ENCODE results near the gene GPR87.

The GPR87 gene

GRCh38 chr3:151316267-151316991, at the start of gene GPR87:
Gene GPR87, minus strand, starts transcription at chr3:151316820. Its CDS starts 16,720 bp downstream, at chr3:151300100.
- DNase-seq, result peak; percentile 77

- no peak for DNase-seq
Observed at GRCh38 chr3:151362751-151363174, 46.1 kb upstream of the GPR87 start.

GRCh38 chr3:151357463-151357850, 40.8 kb upstream of the GPR87 start:
- DNase-seq, result no peak

DNA sequence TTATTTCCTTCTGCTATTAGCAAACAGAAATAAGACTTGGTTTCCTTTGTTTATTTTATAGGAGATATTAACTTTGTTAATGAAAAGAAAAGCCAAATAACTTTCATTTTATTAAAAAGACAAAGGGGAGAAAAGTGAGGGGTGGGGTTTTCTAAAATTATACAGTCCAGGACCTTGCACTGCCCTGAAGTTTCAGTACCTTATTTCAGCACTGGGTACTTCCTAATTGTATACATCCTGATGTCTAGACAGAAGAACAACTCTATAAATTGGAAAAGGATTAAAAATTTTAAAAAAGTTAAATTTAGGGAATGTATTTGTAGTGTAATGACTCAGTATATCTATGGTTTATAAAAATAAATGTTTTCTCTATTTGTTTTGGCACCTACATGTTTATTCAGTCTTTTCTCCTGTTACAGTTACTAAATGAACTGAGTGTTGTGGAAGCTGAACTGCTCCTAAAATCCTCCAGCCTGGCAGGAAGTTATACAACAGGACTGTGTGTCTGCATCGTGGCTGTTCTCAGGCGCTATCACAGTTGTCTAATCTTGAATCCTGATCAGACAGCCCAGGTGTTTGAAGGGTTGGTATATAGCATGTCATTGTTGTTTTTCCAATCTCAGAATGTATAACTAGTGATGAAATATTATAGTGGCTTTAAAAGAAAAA, 40.3 kb upstream of the GPR87 start:
- no peak for DNase-seq

DNA sequence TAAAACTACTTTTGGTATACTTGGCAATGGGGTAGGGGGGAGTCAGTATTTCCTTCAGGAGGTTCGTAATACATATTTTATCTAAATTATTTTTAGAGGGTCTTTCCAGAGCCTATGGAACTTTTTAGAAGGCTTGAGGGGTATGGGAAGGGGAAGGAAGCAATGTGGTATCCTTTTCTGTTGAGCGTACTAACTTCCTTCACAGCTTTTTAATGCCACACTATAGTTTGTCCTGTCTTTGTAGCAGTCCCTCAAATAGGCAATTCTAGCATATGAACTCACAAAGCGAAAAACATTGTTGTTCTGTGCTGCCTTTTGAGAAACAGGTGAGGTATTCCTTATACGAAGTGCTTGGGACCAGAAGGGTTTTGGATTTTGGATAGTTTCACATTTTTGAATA, 35.0 kb upstream of the GPR87 start:
- no peak for DNase-seq

DNA sequence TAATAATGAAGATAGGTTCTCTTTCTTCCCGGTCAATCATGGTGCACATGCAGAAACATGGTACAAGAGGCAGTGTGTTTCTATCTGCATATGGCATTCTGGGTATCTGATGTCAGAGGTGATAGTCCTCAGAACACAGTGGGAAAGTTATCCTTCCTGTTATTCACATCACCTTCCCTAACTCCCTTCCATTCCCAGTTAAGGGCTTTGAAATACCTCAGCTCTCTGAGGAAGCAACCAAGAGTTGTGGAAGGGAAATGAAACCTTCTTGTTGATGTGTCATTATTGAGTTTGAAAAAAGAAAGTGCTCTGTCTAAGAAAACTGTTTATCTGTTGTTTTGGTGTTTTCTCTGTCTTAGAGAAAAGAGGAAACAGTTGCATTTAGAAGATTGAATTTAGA, 34.6 kb upstream of the GPR87 start:
- no peak for DNase-seq

DNA sequence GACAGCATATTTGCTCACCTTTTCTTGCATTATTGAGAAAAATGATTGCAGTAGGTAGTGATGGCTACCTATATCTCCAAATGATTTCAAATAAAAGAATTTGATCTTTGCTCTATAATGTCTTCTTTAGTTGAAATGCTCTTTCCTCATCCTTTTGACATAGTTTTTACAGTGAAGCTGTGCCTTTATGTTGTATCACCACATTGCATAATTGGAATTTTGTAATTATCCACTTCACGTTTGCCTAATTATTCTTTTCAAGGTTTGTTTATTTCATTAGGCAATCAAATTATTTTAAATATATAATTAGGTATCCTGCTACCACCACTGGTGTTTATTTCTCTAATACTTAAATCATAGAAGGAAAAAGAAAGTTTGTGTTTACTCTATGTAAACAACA, 34.0 kb upstream of the GPR87 start:
- DNase-seq, result no peak

DNA sequence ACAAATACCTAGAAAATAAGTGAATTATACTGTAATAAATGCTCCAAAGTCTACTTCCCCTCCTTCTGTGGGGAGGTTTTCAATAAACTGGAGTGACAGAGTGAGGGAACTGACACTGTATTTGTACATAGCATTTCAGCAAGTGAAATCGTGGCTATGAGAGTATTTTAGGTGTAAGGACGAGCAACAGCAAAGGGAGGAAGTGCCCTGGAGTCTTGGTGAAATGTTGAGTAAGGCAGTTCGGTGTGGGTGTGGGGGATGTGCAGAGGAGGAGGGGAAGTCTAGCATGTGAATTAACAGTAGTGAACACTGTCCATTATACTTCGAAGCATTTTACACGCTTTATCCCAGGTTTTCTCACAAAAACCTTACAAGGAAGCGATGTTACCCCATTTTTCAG, 30.8 kb upstream of the GPR87 start:
- no peak for DNase-seq

- DNase-seq, result no peak
Observed at GRCh38 chr3:151346292-151346691, 29.7 kb upstream of the GPR87 start.

DNA sequence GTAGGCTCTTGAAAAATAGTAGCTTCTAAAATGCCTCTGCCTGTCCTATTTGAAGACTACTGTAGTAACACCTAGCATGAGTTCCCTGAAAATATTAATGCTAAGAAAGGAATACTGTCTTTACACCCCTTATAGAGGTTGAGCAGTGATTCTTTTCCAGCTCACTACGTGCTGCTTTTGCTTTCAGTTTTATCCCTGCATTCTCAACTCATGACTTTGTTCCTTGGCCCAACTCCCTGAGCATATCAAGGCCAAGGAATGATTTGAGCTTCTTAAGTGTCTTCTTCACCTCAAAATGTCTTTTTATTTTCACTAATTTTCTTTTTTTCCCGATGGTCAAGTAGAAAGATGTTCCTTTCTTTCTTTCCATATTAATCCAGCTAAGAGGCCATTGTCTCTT, 29.2 kb upstream of the GPR87 start:
- peak; percentile 32 for DNase-seq

GRCh38 chr3:151331696-151332095, 15.1 kb upstream of the GPR87 start:
- DNase-seq, result no peak

GRCh38 chr3:151330899-151331298, 14.3 kb upstream of the GPR87 start:
- no peak for DNase-seq

- DNase-seq, result no peak
Observed at GRCh38 chr3:151330379-151330778, 13.8 kb upstream of the GPR87 start.

GRCh38 chr3:151329363-151329762, 12.7 kb upstream of the GPR87 start, which contains the start of gene P2RY13:
Gene P2RY13, minus strand, starts transcription at chr3:151329549. Its CDS starts 21 bp downstream, at chr3:151329528.
- no peak for DNase-seq

DNA sequence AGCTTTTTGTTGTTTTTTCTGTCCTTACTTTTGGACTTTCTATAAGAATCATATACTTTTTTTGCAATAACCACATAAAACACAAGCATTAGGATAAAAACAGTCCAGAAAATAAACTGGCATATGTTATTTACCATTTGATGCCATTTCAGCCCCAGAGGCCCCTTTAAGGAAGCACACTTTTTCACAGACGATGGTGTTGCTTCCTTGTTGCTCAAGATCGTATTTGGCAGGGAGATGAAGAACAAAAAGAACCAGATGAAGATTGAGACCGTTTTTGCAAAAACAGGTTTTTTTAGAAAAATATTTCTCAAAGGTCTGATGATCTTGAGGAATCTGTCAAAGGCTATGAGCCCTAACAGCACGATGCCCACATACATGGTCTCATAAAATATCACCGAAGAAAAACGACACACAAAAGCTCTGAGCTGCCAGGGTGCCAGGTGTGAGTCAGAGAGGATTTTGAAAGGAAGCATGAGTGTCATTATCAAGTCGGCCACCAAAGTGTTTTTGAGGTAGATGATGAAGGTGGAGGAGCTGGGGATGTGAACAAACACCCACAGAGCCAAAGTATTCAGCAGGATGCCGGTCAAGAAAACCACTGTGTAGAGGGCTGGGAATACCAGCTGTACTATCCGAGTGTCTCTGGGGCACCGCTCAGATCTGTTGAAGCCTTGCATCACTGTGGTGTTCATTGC, 11.8 kb upstream of the GPR87 start:
- peak; percentile 35 for DNase-seq

DNA sequence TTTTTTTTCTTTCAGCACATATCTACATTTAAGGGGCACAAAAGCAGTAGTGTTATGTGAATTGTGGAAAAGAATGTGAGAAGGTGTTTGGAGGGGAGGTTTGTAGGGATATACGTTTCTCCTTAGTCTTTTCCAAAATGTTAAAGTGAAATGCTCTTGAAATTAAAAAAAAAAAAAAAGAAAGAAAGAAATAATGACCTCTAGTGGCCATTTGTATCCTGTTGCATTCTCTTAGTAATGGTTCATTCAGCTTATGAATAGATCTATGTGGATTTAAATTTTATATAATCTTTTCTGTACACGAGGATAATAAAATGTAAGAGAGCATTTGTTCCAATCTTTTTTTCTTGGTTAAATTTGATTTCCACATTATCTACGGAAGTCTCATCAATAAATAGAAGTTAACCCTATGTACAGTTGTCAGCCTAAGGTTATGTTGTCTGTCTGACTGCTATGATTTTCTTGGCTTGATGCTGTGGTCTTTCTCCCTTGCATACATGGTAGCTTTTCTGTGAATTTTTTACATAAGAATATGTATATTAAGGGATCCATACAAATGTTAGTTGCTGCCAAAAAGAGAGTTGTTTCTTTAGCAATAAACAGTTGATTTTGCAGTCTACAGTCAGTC, 11.1 kb upstream of the GPR87 start:
- peak; percentile 23 for DNase-seq

DNA sequence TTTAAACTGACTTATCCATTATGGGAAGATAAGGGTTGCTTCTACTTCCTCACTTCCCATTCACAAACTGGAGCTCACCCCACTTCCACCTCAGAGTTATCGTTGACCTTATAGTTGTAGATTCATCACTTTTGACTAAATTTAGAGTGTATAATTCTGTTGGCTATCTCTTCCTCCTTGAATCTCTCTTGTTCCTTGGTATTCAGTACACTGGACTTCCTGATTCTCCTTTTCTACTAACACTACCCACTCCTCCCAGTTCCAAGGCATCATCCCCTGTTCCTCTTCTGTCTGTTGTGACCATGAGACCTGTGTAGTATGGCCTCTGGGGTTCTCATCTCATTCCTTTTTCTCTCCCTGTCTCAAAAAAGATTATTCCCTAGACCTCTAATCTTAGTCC, 5.9 kb upstream of the GPR87 start:
- DNase-seq, result no peak

GRCh38 chr3:151321526-151321925, 4.9 kb upstream of the GPR87 start:
- no peak for DNase-seq

DNA sequence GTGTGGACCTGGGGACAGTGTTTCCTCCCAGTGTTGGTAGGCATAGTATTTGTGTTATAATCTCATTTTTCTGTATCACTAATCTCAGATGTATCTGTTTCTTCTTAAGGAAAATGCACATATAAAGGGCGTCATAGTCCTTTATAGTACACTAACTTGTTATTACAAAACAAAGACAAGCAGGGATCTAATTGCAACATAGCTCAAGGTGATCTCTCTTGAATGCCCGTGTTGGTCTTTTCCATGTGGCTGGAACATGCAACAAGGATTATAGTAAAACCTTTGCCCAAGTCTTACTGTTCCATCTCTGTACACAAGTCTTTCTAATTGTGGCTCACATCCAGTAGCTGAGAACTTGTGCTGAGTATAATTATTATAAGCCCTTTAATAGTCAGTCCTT, 3.5 kb upstream of the GPR87 start:
- no peak for DNase-seq

DNA sequence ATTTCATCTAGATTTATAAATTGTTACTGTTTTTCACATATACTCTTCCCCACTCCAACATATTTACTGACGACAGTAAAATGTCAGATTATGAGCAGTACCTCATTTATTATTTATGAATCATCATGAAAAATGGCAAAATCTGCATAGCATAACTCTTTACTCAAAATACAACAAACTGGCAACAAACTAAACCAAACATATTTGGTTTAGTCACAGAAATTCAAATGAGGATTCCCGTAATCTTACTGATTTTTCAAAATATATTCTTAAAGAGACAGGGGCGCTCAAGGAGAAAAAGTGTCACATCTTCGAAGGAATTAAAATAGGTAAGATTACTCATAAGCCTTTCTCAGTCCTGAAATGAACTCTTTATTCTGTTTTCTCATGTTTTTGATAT, 3.0 kb upstream of the GPR87 start:
- DNase-seq, result no peak

DNA sequence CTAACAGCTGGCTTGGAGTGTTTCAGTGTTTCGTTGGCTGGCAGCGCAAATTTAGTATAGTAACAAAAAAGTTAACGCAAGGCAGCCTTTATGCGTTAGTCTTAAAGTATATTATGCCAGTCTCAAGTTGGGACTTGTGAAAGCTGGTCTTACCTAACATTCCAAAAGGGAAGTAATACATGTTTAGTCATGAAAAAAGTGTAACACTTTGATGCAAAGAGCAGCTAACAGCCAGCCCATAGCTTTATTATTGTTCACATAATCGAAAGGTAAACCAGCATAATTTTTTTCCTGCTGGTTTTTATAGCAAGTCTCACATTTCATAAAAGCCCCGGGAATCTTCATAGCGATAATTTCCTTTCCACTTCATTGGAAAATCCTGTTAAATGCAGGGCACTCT, 2.4 kb upstream of the GPR87 start:
- DNase-seq, result no peak

- no peak for DNase-seq
Observed at GRCh38 chr3:151318313-151318712, 1.7 kb upstream of the GPR87 start.

DNA sequence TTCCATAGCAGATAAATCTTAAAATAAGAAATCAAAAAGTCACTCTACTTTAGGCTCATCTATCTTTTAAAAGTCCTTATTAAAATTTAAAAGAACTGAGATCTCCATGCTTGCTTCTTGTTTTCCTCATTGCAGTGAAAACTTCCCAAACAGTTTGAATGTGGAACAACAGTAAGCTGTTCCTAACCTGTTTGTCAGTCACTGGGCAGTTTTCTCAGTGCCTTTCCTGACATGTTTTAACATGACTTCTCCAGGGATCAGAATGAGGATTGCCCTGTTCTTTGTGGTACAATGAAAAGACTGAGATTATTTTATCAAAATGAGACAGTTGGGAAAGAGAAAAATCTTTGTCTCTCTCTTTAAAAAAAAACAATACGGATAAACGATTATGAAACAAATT, 774 bp downstream of the GPR87 start:
- no peak for DNase-seq

DNA sequence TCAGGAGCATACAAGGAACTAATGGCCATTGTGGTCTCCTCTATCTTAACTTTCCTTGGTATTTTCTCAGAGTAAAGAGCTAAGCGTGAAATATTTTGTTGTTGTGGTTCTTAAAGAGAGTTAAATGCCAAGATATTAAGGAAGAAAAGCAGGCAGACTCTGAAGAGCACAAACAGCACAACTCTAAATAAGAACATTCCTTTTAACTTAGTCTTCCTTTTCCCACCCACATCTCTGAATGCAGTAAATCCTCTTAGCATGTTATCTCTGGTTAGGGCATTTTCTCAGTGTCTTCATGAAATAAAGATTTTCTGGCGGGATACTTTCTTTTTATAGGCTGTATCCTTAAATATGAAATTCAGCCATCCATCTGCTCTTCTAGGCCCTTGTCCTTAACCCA, 1.5 kb downstream of the GPR87 start:
- no peak for DNase-seq

Data from kidney glomerular epithelial cell (primary cell).